ENCODE results near the gene FCGR3A.

FCGR3A gene

GRCh38 chr1:161494091-161494735 is 55.4 kb downstream of the FCGR3A start:
- H3K4me1 ChIP-seq: no peaks in the 10 kb centered on the region
- no peaks in the 10 kb centered on the region for H3K36me3 ChIP-seq
- intact Hi-C loops (cut with DNase I; ENCODE audit: low total_unique reads): no loop called here
- no peak overlapping the region for H3K27ac ChIP-seq
- H3K4me3 ChIP-seq: no peak overlapping the region
- H3K27me3 ChIP-seq: peaks cover 0 to 26% of the 10 kb centered on the region in 2 donors
- H3K9me3 ChIP-seq: no peaks in the 10 kb centered on the region
- TF ChIP-seq CTCF (IDR thresholded peaks at IDR 0.05): no peak
- DNase-seq: no peak

GRCh38 chr1:161492827-161493226 is 56.8 kb downstream of the FCGR3A start:
- intact Hi-C loops (cut with DNase I; ENCODE audit: low total_unique reads): no loop called here
- DNase-seq: no peak
- Histone ChIP-seq H3K27ac (no peak overlapping the region), H3K4me1 (no peaks in the 10 kb centered on the region), H3K36me3 (no peaks in the 10 kb centered on the region), H3K9me3 (no peaks in the 10 kb centered on the region), H3K4me3 (no peak overlapping the region), H3K27me3 (peaks cover 0 to 34% of the 10 kb centered on the region in 2 donors)
- TF ChIP-seq CTCF (IDR thresholded peaks at IDR 0.05): no peak

Data from tibial artery (tissue), 4 donors.